ENCODE results near the gene CSMD2.
"Not testable (repeated sequence)": the region's sequence is repeated elsewhere in the genome, so short reads cannot be mapped to it uniquely, and the experiment has no call there.

The CSMD2 gene

DNA sequence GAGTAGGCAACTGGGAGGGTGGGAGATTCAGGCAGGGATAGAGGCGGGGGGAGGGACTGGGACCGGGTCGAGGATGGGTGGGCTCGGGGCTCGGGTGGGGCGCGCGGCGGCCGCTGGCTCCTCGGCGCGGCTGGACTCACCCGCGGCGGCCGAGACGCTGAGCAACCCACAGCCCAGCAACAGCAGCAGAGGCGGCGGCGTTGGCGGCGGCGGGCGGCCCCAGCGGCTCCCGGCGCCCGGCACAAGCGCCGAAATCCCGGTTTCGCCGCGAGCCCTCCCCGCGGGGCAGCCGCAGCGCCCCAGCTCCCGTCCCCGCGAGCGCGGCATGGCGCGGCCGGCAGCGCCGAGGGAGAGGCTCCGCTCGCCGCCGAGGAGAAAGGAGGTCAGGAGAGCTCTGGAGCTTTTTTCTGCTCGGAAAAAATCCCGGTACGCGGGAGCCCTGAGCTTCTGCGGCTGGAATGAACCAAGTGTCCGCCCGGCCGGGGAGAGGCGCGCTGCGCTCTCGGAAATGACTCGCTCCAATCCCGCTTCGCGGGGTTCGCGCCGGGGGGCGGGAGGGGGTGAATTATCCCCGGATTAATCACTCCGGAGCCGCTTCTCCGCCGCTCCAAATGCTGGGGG is at the start of gene CSMD2:
CSMD2 (minus strand) TSS at position 460 of the 621 bp plus-strand sequence; CDS start at position 327, 133 bp downstream.
- Histone ChIP-seq H3K4me3 (ENCODE audit: low read depth in 1 of 2, low read length in 2 of 2) (peak within 1 kb of the TSS in 1 of 2 donors; percentile 8), H3K4me1 (ENCODE audit: control insufficient read depth in 1 of 2, insufficient read depth in 2 of 2, low read length in 2 of 2) (peaks cover 0 to 4% of the 10 kb centered on the region in 2 donors), H3K36me3 (ENCODE audit: control insufficient read depth in 1 of 2, insufficient read depth in 2 of 2, low read length in 2 of 2) (no peaks in the 10 kb centered on the region), H3K9ac (ENCODE audit: low read depth in 1 of 2, low read length in 2 of 2) (no peak within 1 kb of the TSS), H3K9me3 (ENCODE audit: control insufficient read depth in 1 of 2, low read length in 2 of 2) (no peaks in the 10 kb centered on the region), H3K27me3 (ENCODE audit: control insufficient read depth in 1 of 2, insufficient read depth in 2 of 2, low read length in 2 of 2) (peaks cover 49 to 61% of the 10 kb centered on the region in 2 donors), H3K27ac (ENCODE audit: low read depth, low read length) (no peak within 1 kb of the TSS)

DNA sequence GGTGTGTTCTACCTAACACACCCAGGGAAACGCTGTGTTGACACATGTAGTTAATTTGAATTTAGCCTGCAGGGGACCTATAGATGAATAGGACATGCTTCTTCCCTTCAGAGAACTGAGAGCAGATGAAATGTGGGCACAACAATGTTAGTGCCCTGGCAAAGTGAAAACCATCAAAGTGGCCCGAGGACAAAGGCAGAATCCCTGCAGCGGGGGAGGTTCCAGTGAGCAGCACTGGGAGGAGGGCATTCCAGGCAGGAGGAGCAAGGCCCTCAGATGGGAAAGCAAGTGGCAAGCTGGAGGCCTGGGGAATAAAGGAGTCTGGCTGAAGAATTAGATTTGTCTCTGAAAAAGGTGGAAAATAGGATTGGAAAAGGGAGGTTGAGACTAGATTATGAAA is 48.9 kb upstream of the CSMD2 start:
- Histone ChIP-seq H3K4me1 (ENCODE audit: control insufficient read depth in 1 of 2, insufficient read depth in 2 of 2, low read length in 2 of 2) (no peaks in the 10 kb centered on the region), H3K36me3 (ENCODE audit: control insufficient read depth in 1 of 2, insufficient read depth in 2 of 2, low read length in 2 of 2) (no peaks in the 10 kb centered on the region), H3K9ac (ENCODE audit: low read depth in 1 of 2, low read length in 2 of 2) (no peak overlapping the region), H3K27ac (ENCODE audit: low read depth, low read length) (no peak overlapping the region), H3K27me3 (ENCODE audit: control insufficient read depth in 1 of 2, insufficient read depth in 2 of 2, low read length in 2 of 2) (no peaks in the 10 kb centered on the region), H3K4me3 (ENCODE audit: low read depth in 1 of 2, low read length in 2 of 2) (no peak overlapping the region), H3K9me3 (ENCODE audit: control insufficient read depth in 1 of 2, low read length in 2 of 2) (no peaks in the 10 kb centered on the region)

DNA sequence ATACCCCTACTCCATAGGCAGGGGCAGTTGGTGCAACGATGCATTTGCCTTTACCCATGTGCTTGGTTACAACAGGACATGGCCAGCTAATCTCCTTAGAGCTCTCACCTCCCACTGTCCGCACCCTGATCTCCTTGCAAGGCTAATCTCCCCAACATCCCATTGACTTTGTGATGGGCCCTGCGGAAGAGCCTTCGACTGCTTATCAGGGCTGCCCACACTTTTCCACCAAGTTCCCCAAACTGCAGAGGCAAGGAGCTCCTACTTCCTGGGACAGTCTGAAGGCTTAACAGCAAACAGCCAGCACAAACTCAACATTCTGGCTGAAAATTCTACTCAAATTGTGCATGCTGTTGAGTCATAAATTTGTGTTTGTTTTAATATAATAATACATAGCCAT is 47.6 kb upstream of the CSMD2 start:
- no peak overlapping the region for H3K4me3 ChIP-seq (ENCODE audit: low read depth in 1 of 2, low read length in 2 of 2)
- no peaks in the 10 kb centered on the region for H3K36me3 ChIP-seq (ENCODE audit: control insufficient read depth in 1 of 2, insufficient read depth in 2 of 2, low read length in 2 of 2)
- no peak overlapping the region for H3K9ac ChIP-seq (ENCODE audit: low read depth in 1 of 2, low read length in 2 of 2)
- H3K27ac ChIP-seq (ENCODE audit: low read depth, low read length) = no peak overlapping the region
- no peaks in the 10 kb centered on the region for H3K27me3 ChIP-seq (ENCODE audit: control insufficient read depth in 1 of 2, insufficient read depth in 2 of 2, low read length in 2 of 2)
- no peaks in the 10 kb centered on the region for H3K9me3 ChIP-seq (ENCODE audit: control insufficient read depth in 1 of 2, low read length in 2 of 2)
- no peaks in the 10 kb centered on the region for H3K4me1 ChIP-seq (ENCODE audit: control insufficient read depth in 1 of 2, insufficient read depth in 2 of 2, low read length in 2 of 2)

DNA sequence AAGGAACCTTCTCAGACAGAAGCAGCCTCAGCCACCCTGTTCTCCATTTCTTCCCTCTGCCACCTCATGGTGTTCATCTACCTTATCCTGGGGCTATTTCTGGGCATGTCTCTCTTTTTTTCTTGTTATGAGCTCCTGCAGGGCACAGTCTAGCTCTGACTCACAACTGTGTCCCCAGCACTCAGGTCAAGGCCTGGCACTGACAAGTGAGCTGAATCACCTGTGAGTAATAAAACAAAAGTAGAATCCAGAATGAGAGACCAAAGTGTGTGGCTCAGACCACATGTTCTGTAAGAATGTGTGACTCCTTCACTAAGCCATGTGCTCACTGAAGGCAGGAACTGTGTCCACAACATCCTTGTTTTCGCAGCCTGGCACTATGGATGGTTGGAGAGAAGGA is 34.9 kb upstream of the CSMD2 start:
- Histone ChIP-seq H3K36me3 (ENCODE audit: control insufficient read depth in 1 of 2, insufficient read depth in 2 of 2, low read length in 2 of 2) (no peaks in the 10 kb centered on the region), H3K27me3 (ENCODE audit: control insufficient read depth in 1 of 2, insufficient read depth in 2 of 2, low read length in 2 of 2) (peaks cover 0 to 3% of the 10 kb centered on the region in 2 donors), H3K4me3 (ENCODE audit: low read depth in 1 of 2, low read length in 2 of 2) (no peak overlapping the region), H3K9me3 (ENCODE audit: control insufficient read depth in 1 of 2, low read length in 2 of 2) (no peaks in the 10 kb centered on the region), H3K9ac (ENCODE audit: low read depth in 1 of 2, low read length in 2 of 2) (no peak overlapping the region), H3K4me1 (ENCODE audit: control insufficient read depth in 1 of 2, insufficient read depth in 2 of 2, low read length in 2 of 2) (no peaks in the 10 kb centered on the region), H3K27ac (ENCODE audit: low read depth, low read length) (no peak overlapping the region)

DNA sequence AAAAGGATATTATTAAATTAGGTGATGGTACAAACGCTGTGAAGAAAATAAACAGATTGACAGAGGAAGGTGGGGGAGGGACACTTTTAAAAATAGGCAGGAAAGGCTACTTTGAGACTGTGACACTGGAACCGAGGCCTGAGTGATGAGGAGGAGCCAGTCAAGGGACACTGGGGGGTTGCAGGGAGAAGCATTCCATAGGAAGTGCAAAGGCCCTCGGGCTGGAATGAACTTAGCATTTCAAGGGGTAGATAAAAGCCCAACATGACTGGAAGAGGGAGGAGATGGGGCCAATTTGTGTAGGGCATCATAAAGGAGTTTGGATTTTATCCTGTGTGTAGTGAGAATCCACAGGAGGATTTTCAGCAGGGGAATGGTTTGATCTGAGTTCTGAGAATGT is 27.6 kb upstream of the CSMD2 start:
- Histone ChIP-seq H3K27ac (ENCODE audit: low read depth, low read length) (no peak overlapping the region), H3K4me1 (ENCODE audit: control insufficient read depth in 1 of 2, insufficient read depth in 2 of 2, low read length in 2 of 2) (no peaks in the 10 kb centered on the region), H3K9me3 (ENCODE audit: control insufficient read depth in 1 of 2, low read length in 2 of 2) (peaks cover 0 to 2% of the 10 kb centered on the region in 2 donors), H3K4me3 (ENCODE audit: low read depth in 1 of 2, low read length in 2 of 2) (no peak overlapping the region), H3K36me3 (ENCODE audit: control insufficient read depth in 1 of 2, insufficient read depth in 2 of 2, low read length in 2 of 2) (no peaks in the 10 kb centered on the region), H3K9ac (ENCODE audit: low read depth in 1 of 2, low read length in 2 of 2) (no peak overlapping the region), H3K27me3 (ENCODE audit: control insufficient read depth in 1 of 2, insufficient read depth in 2 of 2, low read length in 2 of 2) (no peaks in the 10 kb centered on the region)

DNA sequence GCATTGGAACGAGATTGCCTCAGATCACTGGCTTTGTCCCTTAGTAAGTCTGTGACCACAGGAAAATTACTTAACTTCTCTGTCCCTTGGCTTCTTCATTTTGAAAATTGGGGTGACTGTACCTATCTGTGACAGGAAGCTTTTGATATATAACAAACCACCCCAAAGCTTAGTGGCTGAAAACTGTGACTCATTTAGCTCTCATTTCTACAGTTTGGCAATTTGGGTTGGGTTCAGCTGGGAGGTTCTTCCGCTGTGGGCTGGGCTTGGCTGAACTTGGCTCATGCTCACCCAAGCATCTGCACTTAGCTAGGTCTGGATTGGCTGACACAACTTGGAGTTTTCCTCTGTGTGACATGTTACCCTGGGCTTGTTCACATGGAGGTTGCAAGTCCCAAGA is 25.7 kb upstream of the CSMD2 start:
- Histone ChIP-seq H3K4me3 (ENCODE audit: low read depth in 1 of 2, low read length in 2 of 2) (no peak overlapping the region), H3K27me3 (ENCODE audit: control insufficient read depth in 1 of 2, insufficient read depth in 2 of 2, low read length in 2 of 2) (no peaks in the 10 kb centered on the region), H3K9ac (ENCODE audit: low read depth in 1 of 2, low read length in 2 of 2) (no peak overlapping the region), H3K36me3 (ENCODE audit: control insufficient read depth in 1 of 2, insufficient read depth in 2 of 2, low read length in 2 of 2) (no peaks in the 10 kb centered on the region), H3K9me3 (ENCODE audit: control insufficient read depth in 1 of 2, low read length in 2 of 2) (peaks cover 0 to 2% of the 10 kb centered on the region in 2 donors), H3K4me1 (ENCODE audit: control insufficient read depth in 1 of 2, insufficient read depth in 2 of 2, low read length in 2 of 2) (no peaks in the 10 kb centered on the region), H3K27ac (ENCODE audit: low read depth, low read length) (no peak overlapping the region)

DNA sequence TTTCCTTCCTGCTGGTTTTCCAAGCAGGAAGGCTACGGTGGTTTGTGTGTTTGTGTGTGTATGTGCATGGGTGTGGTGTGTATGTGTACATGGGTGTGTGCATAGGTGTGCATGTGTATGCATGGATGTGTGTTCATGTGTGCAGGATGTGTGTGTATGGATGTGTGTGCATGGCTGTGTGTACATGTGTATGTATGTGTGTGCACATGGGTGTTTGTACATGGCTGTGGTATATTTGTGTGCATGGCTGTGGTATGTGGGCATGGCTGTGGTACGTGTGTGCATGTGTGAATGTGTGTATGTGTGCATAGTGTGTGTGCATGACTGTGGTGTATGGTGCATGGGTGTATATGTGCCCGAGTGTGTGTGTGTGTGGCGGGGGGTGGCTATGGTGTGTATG is 24.0 kb upstream of the CSMD2 start:
- no peak overlapping the region for H3K4me3 ChIP-seq (ENCODE audit: low read depth in 1 of 2, low read length in 2 of 2)
- H3K9ac ChIP-seq (ENCODE audit: low read depth in 1 of 2, low read length in 2 of 2) = no peak overlapping the region
- H3K9me3 ChIP-seq (ENCODE audit: control insufficient read depth in 1 of 2, low read length in 2 of 2) = peaks cover 0 to 2% of the 10 kb centered on the region in 2 donors
- no peaks in the 10 kb centered on the region for H3K27me3 ChIP-seq (ENCODE audit: control insufficient read depth in 1 of 2, insufficient read depth in 2 of 2, low read length in 2 of 2)
- H3K36me3 ChIP-seq (ENCODE audit: control insufficient read depth in 1 of 2, insufficient read depth in 2 of 2, low read length in 2 of 2) = no peaks in the 10 kb centered on the region
- H3K27ac ChIP-seq (ENCODE audit: low read depth, low read length) = no peak overlapping the region
- H3K4me1 ChIP-seq (ENCODE audit: control insufficient read depth in 1 of 2, insufficient read depth in 2 of 2, low read length in 2 of 2) = no peaks in the 10 kb centered on the region

DNA sequence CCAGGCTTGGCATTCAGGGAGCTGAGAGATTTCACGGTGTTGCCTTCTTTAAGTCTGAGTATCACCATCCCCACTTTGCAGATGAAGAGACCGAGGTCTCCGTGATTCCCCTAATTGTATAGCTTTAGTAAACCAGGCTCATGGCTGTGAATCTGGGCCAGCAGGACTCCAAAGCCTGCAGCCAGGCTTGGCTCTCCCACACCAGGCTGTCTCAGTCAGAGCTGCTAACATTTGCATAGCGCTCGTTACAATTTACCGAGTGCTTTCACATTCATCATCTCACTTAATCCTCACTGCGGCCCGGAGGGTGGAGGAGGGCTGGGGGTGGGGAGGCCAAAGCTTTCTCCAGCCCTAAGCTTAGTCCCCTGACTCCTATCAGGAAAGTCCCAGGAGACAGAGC is 23.4 kb upstream of the CSMD2 start:
- no peak overlapping the region for H3K27ac ChIP-seq (ENCODE audit: low read depth, low read length)
- no peak overlapping the region for H3K9ac ChIP-seq (ENCODE audit: low read depth in 1 of 2, low read length in 2 of 2)

DNA sequence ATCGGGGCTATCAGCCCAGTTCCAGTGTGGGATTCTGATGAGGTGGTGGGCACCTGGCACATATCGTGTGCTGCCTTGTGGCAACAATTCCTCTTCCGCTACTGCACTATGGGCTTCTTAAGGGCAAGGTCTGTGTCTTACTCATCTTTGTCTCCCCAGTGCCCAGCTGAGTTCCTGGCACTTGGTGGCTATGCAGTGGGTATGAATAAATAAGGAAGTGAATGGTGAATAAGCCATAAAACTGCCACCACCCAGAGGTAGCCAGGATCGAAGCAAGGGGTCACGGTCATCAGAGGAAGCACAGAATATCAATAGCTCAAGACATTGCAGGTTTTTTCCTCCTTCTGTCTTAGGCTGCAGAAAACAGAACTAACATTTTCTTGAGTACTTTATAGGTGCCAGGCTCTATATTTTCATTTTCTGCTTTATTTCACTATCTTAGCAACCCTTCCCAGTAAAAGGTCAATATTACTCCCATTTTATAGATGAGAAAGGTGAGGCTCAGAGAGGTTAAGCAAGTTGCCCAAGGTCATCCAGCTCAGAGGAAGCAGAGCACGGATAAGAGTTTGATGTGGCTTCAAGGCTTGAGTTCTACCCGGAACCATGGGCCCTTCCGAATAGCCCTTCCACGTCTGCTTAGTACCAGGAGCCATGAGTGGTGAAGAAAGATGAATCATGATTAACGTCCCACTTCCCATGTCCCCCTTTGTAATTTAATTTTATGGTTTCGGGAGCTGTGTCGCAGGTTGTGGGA is 21.9 kb upstream of the CSMD2 start:
- no peaks in the 10 kb centered on the region for H3K36me3 ChIP-seq (ENCODE audit: control insufficient read depth in 1 of 2, insufficient read depth in 2 of 2, low read length in 2 of 2)
- H3K27me3 ChIP-seq (ENCODE audit: control insufficient read depth in 1 of 2, insufficient read depth in 2 of 2, low read length in 2 of 2) = no peaks in the 10 kb centered on the region
- H3K9ac ChIP-seq (ENCODE audit: low read depth in 1 of 2, low read length in 2 of 2) = no peak overlapping the region
- H3K4me3 ChIP-seq (ENCODE audit: low read depth in 1 of 2, low read length in 2 of 2) = no peak overlapping the region
- H3K4me1 ChIP-seq (ENCODE audit: control insufficient read depth in 1 of 2, insufficient read depth in 2 of 2, low read length in 2 of 2) = no peaks in the 10 kb centered on the region
- no peak overlapping the region for H3K27ac ChIP-seq (ENCODE audit: low read depth, low read length)
- H3K9me3 ChIP-seq (ENCODE audit: control insufficient read depth in 1 of 2, low read length in 2 of 2) = peaks cover 0 to 2% of the 10 kb centered on the region in 2 donors

More for the DNA sequence above, 23.4 kb upstream of the CSMD2 start:
- Histone ChIP-seq H3K36me3 (ENCODE audit: control insufficient read depth in 1 of 2, insufficient read depth in 2 of 2, low read length in 2 of 2) (no peaks in the 10 kb centered on the region), H3K27me3 (ENCODE audit: control insufficient read depth in 1 of 2, insufficient read depth in 2 of 2, low read length in 2 of 2) (no peaks in the 10 kb centered on the region), H3K9me3 (ENCODE audit: control insufficient read depth in 1 of 2, low read length in 2 of 2) (peaks cover 0 to 2% of the 10 kb centered on the region in 2 donors), H3K4me1 (ENCODE audit: control insufficient read depth in 1 of 2, insufficient read depth in 2 of 2, low read length in 2 of 2) (no peaks in the 10 kb centered on the region), H3K4me3 (ENCODE audit: low read depth in 1 of 2, low read length in 2 of 2) (no peak overlapping the region)

DNA sequence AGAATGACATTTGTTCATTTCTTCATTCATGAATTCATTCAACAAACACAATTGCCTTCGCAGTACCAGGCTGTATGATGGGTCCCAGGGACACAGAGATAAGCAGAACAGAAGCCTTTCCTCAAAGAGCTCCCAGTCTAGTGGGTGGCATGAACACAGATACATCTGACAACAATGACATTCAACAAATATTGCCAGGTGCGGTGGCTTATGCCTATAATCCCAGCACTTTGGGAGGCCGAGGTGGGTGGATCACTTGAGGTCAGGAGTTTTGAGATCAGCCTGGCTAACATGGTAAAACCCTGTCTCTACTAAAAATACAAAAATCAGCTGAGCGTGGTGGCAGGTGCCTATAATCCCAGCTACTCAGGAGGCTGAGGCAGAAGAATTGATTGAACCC is 18.4 kb upstream of the CSMD2 start:
- H3K27me3 ChIP-seq (ENCODE audit: control insufficient read depth in 1 of 2, insufficient read depth in 2 of 2, low read length in 2 of 2); H3K27ac ChIP-seq (ENCODE audit: low read depth, low read length); H3K4me3 ChIP-seq (ENCODE audit: low read depth in 1 of 2, low read length in 2 of 2); H3K9me3 ChIP-seq (ENCODE audit: control insufficient read depth in 1 of 2, low read length in 2 of 2); H3K9ac ChIP-seq (ENCODE audit: low read depth in 1 of 2, low read length in 2 of 2); H3K36me3 ChIP-seq (ENCODE audit: control insufficient read depth in 1 of 2, insufficient read depth in 2 of 2, low read length in 2 of 2); H3K4me1 ChIP-seq (ENCODE audit: control insufficient read depth in 1 of 2, insufficient read depth in 2 of 2, low read length in 2 of 2): not testable (repeated sequence)

Data from duodenal mucosa (tissue), 2 donors.